Measurements from ENCODE around the gene RTL9. TPM values are rescaled to one million over a fixed set of nuclear protein-coding genes. Genes with fewer than 3 reads are reported as not detected.

RTL9 gene
- total and polyA plus RNA-seq, 5 experiments from 2014 or later = not detected

DNA sequence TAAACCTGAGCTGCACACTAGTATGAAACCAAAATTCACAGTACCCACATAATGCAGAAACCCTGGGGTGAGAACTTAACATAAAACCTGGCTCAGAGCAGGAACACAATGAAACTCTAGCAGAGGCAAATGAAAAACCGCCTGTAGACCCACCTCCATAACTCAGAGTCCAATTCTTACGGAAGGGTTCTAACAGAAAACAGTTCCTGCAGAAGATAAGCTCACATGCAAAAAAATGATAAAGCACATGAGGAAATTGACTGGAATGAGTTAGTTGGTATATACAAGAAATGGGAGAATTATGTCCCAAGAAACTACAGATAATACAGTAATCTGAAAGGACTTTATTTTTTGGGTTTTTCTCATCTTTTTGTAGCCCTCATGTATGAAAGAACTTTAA is 14.7 kb downstream of the RTL9 start:
- no peaks in the 10 kb centered on the region for H3K4me1 Mint-ChIP-seq
- no peak overlapping the region for H3K27ac Mint-ChIP-seq
- POLR2A ChIA-PET = no interaction called here
- no peaks in the 10 kb centered on the region for H3K9me3 Mint-ChIP-seq
- H3K36me3 Mint-ChIP-seq = no peaks in the 10 kb centered on the region
- DNase-seq (no peak), ATAC-seq (no peak)
- H3K27me3 Mint-ChIP-seq = no peaks in the 10 kb centered on the region
- no peak overlapping the region for H3K4me3 Mint-ChIP-seq

DNA sequence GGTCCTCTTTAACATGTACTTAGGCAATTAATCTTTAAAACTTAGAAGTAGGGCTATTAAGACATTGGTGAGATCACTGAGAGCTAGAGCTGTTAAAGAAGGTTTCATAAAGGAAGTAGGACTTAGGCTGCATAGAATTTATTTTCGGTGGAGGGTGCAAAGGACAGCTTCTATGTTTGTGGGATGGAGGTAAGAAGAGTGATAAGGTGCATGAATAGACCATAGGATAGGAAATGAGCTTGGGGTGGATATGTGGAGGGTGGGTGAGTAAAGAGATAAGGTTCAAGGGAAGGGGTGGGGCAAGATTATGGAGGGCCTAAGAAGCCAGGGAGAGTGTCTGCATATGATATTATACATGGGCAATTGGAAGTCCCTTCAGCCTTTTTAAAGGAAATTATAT is 15.9 kb downstream of the RTL9 start:
- Mint-ChIP-seq H3K36me3 (no peaks in the 10 kb centered on the region), H3K9me3 (no peaks in the 10 kb centered on the region), H3K27me3 (peaks cover 0 to 1% (median 0%) of the 10 kb centered on the region in 5 donors), H3K4me1 (no peaks in the 10 kb centered on the region), H3K4me3 (no peak overlapping the region), H3K27ac (no peak overlapping the region)
- no peak for ATAC-seq
- POLR2A ChIA-PET = no interaction called here
- DNase-seq = no peak

DNA sequence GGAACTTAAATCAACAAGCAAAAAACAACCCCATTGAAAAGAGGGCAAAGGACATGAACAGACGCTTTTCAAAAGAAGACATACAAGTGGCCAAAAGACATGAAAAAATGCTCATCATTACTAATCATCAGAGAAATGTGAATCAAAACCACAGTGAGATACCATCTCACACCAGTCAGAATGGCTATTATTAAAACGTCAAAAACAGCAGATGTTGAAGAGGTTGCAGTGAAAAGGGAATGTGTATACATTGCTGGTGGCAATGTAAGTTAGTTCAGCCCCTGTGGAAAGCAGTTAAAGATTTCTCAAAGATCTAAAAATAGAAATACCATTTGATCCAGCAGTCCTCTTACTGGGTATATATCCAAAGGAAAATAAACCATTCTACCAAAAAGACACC is 22.6 kb downstream of the RTL9 start:
- no peak for ATAC-seq
- Mint-ChIP-seq H3K36me3 (no peaks in the 10 kb centered on the region), H3K4me3 (no peak overlapping the region), H3K9me3 (no peaks in the 10 kb centered on the region), H3K27ac (no peak overlapping the region), H3K27me3 (peaks cover 0 to 1% (median 1%) of the 10 kb centered on the region in 5 donors), H3K4me1 (no peaks in the 10 kb centered on the region)
- POLR2A ChIA-PET = no interaction called here
- no peak for DNase-seq

DNA sequence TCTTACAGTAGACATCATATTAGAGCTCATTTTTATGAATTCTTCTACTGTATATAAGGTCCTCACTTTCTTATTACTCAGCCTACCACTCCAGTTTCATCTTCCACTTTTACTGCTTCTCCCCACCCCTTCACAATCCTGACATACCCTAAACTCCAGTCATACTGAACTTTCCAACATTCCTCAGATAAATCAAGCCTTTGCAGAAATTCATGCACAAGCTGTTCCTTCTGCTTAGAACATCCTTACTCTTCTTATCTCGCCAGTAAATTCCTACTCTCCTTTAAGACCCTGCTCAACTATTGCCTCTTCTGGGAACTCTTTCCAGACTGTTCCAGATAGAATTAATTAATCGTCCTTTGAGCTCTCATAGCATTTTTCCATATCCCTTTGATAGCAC is 24.8 kb downstream of the RTL9 start:
- DNase-seq (no peak), ATAC-seq (no peak)
- Mint-ChIP-seq H3K27me3 (peaks cover 0 to 1% (median 1%) of the 10 kb centered on the region in 5 donors), H3K4me3 (no peak overlapping the region), H3K27ac (no peak overlapping the region), H3K4me1 (no peaks in the 10 kb centered on the region), H3K9me3 (no peaks in the 10 kb centered on the region), H3K36me3 (no peaks in the 10 kb centered on the region)
- POLR2A ChIA-PET = no interaction called here

DNA sequence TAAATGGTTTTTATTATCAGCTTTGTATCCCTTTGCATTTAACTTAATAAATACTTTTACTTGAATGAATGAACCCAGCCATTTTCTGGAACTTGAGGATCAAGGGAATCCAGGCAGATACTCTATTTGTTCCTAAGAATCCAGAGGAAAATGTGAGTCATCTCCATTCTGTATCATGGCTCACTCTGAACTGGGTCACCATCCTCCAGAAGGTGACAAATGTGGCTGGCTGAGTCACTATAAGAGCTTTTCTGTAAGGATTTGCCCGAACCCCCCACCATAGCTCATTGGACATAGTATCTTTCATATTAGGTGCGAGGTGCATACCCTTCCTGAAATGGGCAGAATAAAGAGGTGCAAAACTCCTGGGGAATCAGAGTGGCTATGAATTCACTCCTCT is 25.8 kb downstream of the RTL9 start:
- H3K27ac Mint-ChIP-seq = no peak overlapping the region
- ATAC-seq (no peak), DNase-seq (no peak)
- no peaks in the 10 kb centered on the region for H3K4me1 Mint-ChIP-seq
- H3K27me3 Mint-ChIP-seq = peaks cover 0 to 2% (median 0%) of the 10 kb centered on the region in 5 donors
- H3K4me3 Mint-ChIP-seq = no peak overlapping the region
- no peaks in the 10 kb centered on the region for H3K9me3 Mint-ChIP-seq
- POLR2A ChIA-PET = no interaction called here
- H3K36me3 Mint-ChIP-seq = no peaks in the 10 kb centered on the region

DNA sequence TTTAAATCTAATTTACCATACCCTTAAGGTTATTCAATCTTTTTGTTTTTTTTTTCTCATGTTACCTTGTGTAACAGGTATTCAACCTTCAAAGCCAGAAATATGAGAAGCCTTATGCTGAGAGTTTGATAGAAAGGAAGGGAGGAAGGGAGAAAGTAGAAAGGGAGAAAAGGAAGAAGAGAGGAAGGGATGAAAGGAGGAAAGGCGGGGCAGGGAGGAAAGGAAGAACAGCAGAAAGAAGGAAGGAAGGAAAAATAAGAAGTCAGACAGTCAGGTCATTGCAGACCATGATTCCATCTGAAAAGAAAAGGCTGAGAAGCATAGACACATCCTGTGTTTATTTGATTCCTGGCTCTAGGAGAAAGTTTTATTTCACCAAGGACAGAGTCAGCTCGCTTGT is 30.9 kb downstream of the RTL9 start:
- Mint-ChIP-seq H3K27ac (no peak overlapping the region), H3K4me3 (no peak overlapping the region), H3K27me3 (peaks cover 0 to 3% (median 0%) of the 10 kb centered on the region in 5 donors), H3K4me1 (no peaks in the 10 kb centered on the region), H3K36me3 (no peaks in the 10 kb centered on the region), H3K9me3 (no peaks in the 10 kb centered on the region)
- ATAC-seq (no peak), DNase-seq (no peak)
- POLR2A ChIA-PET = no interaction called here

DNA sequence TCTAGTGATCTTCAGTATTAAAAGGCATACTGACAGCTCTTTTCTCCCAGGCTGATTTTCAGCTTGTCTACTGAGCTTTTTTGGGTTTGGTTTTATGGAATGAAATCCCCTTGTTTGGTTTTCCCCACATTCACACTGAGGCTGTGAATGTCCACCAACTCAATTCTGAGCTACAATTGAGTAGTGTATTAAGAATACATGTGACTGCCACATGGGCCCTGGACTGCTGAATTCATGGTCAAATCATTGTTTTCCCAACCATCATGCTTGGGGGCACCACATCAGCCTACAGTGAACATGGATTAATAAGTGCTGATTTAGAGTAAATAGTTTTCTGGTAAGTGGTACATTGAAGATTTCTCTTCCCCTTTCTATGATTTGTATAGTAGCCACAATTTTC is 32.4 kb downstream of the RTL9 start:
- DNase-seq (no peak), ATAC-seq (no peak)
- Mint-ChIP-seq H3K4me3 (no peak overlapping the region), H3K4me1 (no peaks in the 10 kb centered on the region), H3K9me3 (no peaks in the 10 kb centered on the region), H3K36me3 (no peaks in the 10 kb centered on the region), H3K27ac (no peak overlapping the region), H3K27me3 (peaks cover 0 to 3% (median 0%) of the 10 kb centered on the region in 5 donors)
- POLR2A ChIA-PET = no interaction called here

DNA sequence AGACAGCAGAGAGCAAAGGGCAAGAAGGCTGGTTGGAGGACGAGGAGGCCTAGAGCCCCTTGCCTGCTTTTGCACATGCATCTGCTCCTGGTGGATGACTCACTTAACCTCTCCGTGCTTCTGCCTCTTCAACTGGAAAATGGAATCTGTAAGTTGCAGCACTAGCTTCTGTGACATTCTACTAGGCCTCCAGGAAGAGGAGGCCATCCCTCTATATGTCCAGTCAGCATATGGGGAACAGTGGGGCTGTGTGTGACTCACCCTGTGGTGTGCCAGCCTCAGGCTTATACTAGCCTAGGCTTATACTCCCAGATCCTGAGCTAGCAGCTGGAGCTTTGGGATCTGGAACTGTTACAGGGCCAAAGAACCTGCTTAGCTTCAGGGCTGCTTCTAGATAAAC is 36.0 kb downstream of the RTL9 start:
- H3K27me3 Mint-ChIP-seq = peaks cover 0 to 4% (median 0%) of the 10 kb centered on the region in 5 donors
- no peak overlapping the region for H3K4me3 Mint-ChIP-seq
- POLR2A ChIA-PET = no interaction called here
- ATAC-seq = no peak
- no peaks in the 10 kb centered on the region for H3K9me3 Mint-ChIP-seq
- no peaks in the 10 kb centered on the region for H3K36me3 Mint-ChIP-seq
- no peak overlapping the region for H3K27ac Mint-ChIP-seq
- no peak for DNase-seq
- no peaks in the 10 kb centered on the region for H3K4me1 Mint-ChIP-seq

DNA sequence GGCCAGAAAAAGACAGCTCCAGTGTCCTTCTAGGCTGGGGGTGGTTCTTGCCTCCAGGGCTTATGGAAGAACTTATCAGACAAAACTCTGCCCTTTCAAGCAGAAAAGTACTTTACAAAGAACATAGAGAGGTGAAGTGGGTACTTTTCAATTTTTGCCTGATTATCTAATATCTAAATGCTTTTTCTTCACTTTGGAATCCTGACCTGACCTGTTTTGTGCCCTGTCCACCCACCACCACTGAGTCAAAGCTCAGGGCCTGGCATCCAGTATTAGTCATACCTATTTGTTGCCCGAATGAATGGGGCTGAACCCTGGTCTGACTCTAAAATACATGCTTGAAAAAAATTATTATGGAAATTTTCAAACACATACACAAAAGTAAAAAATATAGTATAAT is 37.2 kb downstream of the RTL9 start:
- POLR2A ChIA-PET = no interaction called here
- no peak for ATAC-seq
- no peaks in the 10 kb centered on the region for H3K4me1 Mint-ChIP-seq
- no peak overlapping the region for H3K4me3 Mint-ChIP-seq
- peaks cover 0 to 4% (median 0%) of the 10 kb centered on the region in 5 donors for H3K27me3 Mint-ChIP-seq
- DNase-seq = no peak
- no peaks in the 10 kb centered on the region for H3K9me3 Mint-ChIP-seq
- H3K36me3 Mint-ChIP-seq = no peaks in the 10 kb centered on the region
- H3K27ac Mint-ChIP-seq = no peak overlapping the region

DNA sequence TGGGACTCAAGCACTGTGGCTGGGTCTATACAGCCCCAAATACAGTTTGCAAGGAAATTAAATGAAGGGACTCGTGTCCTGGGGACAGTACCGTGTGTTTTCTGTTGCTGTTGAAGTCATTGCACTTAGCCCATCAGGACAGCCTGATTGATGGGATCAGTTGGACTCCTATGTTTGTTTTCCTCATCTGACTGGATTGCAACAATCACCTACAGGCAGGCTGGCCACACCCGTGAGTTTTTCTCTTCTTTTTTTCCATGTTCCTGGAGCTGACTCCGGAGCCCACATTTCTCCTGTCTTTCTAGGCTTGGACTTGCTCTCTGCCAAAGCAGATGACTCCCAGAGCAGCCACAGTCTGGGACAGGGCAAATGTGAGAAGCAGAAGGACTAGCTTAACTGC is 38.1 kb downstream of the RTL9 start:
- no peaks in the 10 kb centered on the region for H3K9me3 Mint-ChIP-seq
- peaks cover 0 to 4% (median 0%) of the 10 kb centered on the region in 5 donors for H3K27me3 Mint-ChIP-seq
- no peaks in the 10 kb centered on the region for H3K4me1 Mint-ChIP-seq
- DNase-seq (no peak), ATAC-seq (no peak)
- no peak overlapping the region for H3K27ac Mint-ChIP-seq
- H3K36me3 Mint-ChIP-seq = no peaks in the 10 kb centered on the region
- no peak overlapping the region for H3K4me3 Mint-ChIP-seq
- POLR2A ChIA-PET = no interaction called here

DNA sequence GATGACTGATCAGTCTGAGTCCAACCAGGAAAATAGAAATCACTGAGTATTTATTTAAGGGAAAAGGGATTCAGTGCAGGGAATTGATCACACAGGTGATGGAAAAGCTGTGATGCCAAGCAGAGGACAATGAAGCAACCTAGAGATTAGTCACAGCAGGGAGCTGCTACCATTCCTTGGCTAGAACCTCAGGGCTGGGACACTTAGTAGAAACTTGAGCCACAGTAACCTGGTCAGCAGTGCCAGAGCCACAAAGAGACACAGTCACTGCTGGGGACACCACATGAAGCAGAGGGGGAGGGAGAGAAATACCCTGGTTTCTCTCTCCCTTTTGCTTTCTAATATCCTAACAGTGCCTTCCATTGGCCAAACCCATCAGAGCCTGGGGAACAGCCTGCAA is 38.7 kb downstream of the RTL9 start:
- Mint-ChIP-seq H3K36me3 (no peaks in the 10 kb centered on the region), H3K4me3 (no peak overlapping the region), H3K9me3 (no peaks in the 10 kb centered on the region), H3K27ac (no peak overlapping the region), H3K27me3 (peaks cover 0 to 6% (median 1%) of the 10 kb centered on the region in 5 donors), H3K4me1 (no peaks in the 10 kb centered on the region)
- POLR2A ChIA-PET = no interaction called here
- ATAC-seq = no peak
- no peak for DNase-seq

DNA sequence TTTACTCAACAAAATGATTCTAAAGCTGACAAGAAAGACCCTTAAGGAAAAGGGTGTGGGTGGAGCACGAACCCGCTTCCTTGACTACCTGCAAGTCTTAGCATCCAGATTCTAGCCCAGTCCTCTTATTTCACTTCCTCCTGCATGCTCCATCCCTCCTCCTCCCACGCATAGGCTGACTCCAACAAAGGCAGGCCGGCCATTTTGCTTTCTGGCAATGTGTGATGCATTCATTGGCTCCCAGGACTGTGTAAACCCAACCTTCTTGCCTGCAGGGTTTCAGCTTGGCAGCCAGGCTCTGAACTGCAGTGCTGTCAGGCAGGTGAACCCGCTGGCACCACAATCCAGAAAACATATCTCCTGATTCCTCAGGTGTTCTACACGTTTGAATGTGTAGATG is 39.3 kb downstream of the RTL9 start:
- no peak overlapping the region for H3K27ac Mint-ChIP-seq
- no peaks in the 10 kb centered on the region for H3K4me1 Mint-ChIP-seq
- ATAC-seq (no peak), DNase-seq (no peak)
- no peaks in the 10 kb centered on the region for H3K36me3 Mint-ChIP-seq
- POLR2A ChIA-PET = no interaction called here
- H3K4me3 Mint-ChIP-seq = no peak overlapping the region
- no peaks in the 10 kb centered on the region for H3K9me3 Mint-ChIP-seq
- H3K27me3 Mint-ChIP-seq = peaks cover 0 to 8% (median 1%) of the 10 kb centered on the region in 5 donors

DNA sequence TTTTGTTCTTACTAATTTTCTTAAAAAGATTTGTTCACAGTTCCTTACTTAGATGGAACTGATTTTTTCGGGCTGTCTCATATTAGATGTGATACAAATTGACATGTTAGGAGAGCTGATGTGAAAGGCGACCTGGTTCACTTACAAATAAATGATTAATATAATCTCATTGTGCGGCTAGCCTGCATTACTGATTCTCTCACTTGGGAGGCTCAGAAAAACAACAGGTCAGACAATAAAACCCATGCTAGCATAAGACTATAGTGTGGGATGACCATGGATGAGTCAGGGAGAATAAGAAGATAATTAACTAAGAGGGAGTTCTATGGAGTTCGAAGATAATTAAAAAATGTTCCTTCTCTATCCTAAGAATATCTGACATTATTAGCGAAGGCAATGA is 40.8 kb downstream of the RTL9 start:
- Mint-ChIP-seq H3K9me3 (no peaks in the 10 kb centered on the region), H3K27ac (no peak overlapping the region), H3K4me3 (no peak overlapping the region), H3K27me3 (peaks cover 0 to 8% (median 1%) of the 10 kb centered on the region in 5 donors), H3K4me1 (no peaks in the 10 kb centered on the region), H3K36me3 (no peaks in the 10 kb centered on the region)
- no peak for ATAC-seq
- POLR2A ChIA-PET = no interaction called here
- no peak for DNase-seq

DNA sequence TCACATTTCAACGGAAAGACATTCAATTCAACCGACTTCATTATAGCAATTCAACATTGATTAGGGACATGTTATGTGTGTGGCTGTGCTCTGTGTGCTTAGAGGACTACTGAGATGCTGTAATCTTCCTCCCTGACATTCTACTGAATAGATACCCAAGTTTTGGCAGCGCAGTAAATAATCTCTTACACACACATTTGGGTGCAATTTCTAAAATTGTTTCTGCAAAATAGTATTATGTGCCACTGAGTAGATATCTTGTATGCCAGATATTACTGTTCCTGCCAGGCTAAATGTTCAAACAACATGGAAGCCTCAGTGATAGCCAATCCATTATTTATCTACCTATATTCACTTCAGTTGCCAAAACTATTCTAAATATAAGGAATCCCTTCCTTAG is 41.3 kb downstream of the RTL9 start:
- Mint-ChIP-seq H3K36me3 (no peaks in the 10 kb centered on the region), H3K9me3 (no peaks in the 10 kb centered on the region), H3K4me3 (no peak overlapping the region), H3K27ac (no peak overlapping the region), H3K4me1 (no peaks in the 10 kb centered on the region), H3K27me3 (peaks cover 0 to 8% (median 1%) of the 10 kb centered on the region in 5 donors)
- ATAC-seq (no peak), DNase-seq (no peak)
- POLR2A ChIA-PET = no interaction called here

DNA sequence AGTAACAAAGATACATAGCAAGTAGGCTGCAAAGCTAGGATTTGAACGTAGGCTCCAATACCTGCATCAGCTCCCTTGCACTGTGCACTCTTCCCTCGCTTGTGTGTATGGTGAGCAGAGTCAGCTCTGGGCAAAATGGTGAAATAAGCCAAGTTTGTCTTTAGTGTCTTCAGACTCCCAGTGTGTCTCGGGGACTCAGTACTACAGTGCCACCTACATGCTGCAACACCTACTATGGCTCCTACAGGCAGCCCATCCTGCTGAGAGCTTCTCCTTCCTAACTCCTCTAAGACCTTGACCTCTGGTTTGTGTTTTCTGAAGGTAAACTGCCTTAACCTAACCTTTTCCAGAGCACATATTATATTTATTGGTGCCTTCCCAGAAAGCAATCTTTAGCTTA is 42.5 kb downstream of the RTL9 start:
- Mint-ChIP-seq H3K4me3 (no peak overlapping the region), H3K4me1 (no peaks in the 10 kb centered on the region), H3K27ac (no peak overlapping the region), H3K36me3 (no peaks in the 10 kb centered on the region), H3K9me3 (no peaks in the 10 kb centered on the region), H3K27me3 (peaks cover 0 to 8% (median 1%) of the 10 kb centered on the region in 5 donors)
- POLR2A ChIA-PET = no interaction called here
- ATAC-seq (no peak), DNase-seq (no peak)
